Prostate gland (tissue), 2 donors: ENCODE results near the gene RFTN1.

Experiments
- POLR2A ChIP-seq: fragments of 450-650 bp; IDR thresholded peaks from one replicate; pipeline ENCODE4 v1.6.1; 2016; ENCODE audit warnings: antibody characterized with exemption, mild to moderate bottlenecking
- TF ChIP-seq, protein P1 (sequence below), 4 experiments: fragments of 200-600 bp in 2 of 4; fragments of 450-650 bp in 2 of 4; sonication (generic) in 2 of 4; IDR thresholded peaks; 1 replicate in 3 of 4; 2 replicates in 1 of 4; pipeline ENCODE4 v1.5.1; 2016 to 2019; ENCODE audit warnings: antibody characterized with exemption in 4 of 4, mild to moderate bottlenecking in 2 of 4, moderate library complexity in 2 of 4

DNA sequence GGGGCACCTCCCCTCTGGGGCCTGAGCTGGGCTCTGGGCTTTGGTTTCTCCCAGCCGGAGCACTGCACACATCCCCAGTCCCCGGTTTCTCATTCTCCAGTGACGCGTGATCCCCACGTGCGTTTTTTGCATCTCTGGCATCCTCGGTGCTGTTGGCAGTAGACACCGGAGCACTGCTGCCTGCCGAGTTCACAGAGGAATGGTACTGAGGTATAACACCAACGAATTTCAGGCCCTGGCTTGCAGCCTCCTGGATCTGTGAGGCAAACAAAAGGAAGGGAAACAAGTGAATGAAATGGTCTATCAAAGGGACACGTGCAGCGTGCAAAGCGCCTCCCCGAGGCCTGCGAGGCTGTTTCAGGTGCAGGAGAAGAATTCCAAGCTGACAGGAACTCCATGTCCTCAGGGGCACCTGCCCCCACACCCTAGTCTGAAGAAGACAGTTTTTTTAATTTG, 135.6 kb downstream of the RFTN1 start:
- TF ChIP-seq, protein P1, sequence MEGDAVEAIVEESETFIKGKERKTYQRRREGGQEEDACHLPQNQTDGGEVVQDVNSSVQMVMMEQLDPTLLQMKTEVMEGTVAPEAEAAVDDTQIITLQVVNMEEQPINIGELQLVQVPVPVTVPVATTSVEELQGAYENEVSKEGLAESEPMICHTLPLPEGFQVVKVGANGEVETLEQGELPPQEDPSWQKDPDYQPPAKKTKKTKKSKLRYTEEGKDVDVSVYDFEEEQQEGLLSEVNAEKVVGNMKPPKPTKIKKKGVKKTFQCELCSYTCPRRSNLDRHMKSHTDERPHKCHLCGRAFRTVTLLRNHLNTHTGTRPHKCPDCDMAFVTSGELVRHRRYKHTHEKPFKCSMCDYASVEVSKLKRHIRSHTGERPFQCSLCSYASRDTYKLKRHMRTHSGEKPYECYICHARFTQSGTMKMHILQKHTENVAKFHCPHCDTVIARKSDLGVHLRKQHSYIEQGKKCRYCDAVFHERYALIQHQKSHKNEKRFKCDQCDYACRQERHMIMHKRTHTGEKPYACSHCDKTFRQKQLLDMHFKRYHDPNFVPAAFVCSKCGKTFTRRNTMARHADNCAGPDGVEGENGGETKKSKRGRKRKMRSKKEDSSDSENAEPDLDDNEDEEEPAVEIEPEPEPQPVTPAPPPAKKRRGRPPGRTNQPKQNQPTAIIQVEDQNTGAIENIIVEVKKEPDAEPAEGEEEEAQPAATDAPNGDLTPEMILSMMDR (IDR thresholded peaks at IDR 0.05): no peak
- no peak for TF ChIP-seq POLR2A
